Gastroesophageal sphincter (tissue), 4 donors: Measurements from ENCODE around the gene ACER1. TPM values are rescaled to one million over a fixed set of nuclear protein-coding genes. Genes with fewer than 3 reads are reported as not detected.

Source experiments
- ATAC-seq: fragments of 150-250 bp; one replicate; pipeline ENCODE4 v1.9.1; 2016; ENCODE audit warnings: mild to moderate bottlenecking, moderate library complexity
- H3K27ac ChIP-seq, 4 donors: fragments of 200-600 bp; sonication (generic) in 3 of 4; 1 replicate in 3 of 4; 2 replicates in 1 of 4; pipeline ENCODE4 v1.5.1; 2016 to 2019
- H3K27me3 ChIP-seq: fragments of 200-600 bp; sonication (generic); one replicate; pipeline ENCODE4 v1.5.1; 2019
- H3K36me3 ChIP-seq, 2 donors: fragments of 200-600 bp; sonication (generic); one replicate each; pipeline ENCODE4 v1.5.1; 2019; ENCODE audit warnings: control low read depth in 1 of 2
- H3K4me1 ChIP-seq, 3 donors: fragments of 200-600 bp; sonication (generic); 1 replicate in 2 of 3; 2 replicates in 1 of 3; pipeline ENCODE4 v1.5.1; 2016 to 2019; ENCODE audit warnings: control low read depth in 2 of 3
- H3K4me3 ChIP-seq, 2 donors: fragments of 200-600 bp; sonication (generic); one replicate each; pipeline ENCODE4 v1.5.1; 2019; ENCODE audit warnings: mild to moderate bottlenecking in 1 of 2, moderate library complexity in 1 of 2
- H3K9me3 ChIP-seq, 3 donors: fragments of 200-600 bp; sonication (generic); one replicate each; pipeline ENCODE4 v1.5.1; 2017 to 2019; ENCODE audit warnings: control low read depth in 2 of 3
- EP300 ChIP-seq: sonication (generic); formaldehyde crosslinking; IDR thresholded peaks from one replicate; pipeline ENCODE4 v1.6.1; 2017; ENCODE audit warnings: antibody characterized with exemption, mild to moderate bottlenecking
- POLR2A ChIP-seq, 2 donors: fragments of 450-650 bp; IDR thresholded peaks; one replicate each; pipeline ENCODE4 v1.6.1; 2017; ENCODE audit warnings: antibody characterized with exemption in 2 of 2, mild to moderate bottlenecking in 2 of 2, moderate library complexity in 1 of 2
- POLR2AphosphoS5 ChIP-seq: sonication (generic); formaldehyde crosslinking; IDR thresholded peaks from one replicate; pipeline ENCODE4 v1.6.1; 2017; ENCODE audit warnings: antibody characterized with exemption
- WGBS, 2 donors: methylation state at CpG; one replicate each; pipeline ENCODE4 v1.1.5; 2018; ENCODE audit warnings: low coverage in 1 of 2; 5-methylcytosine and 5-hydroxymethylcytosine counted together
- total RNA-seq, 4 donors: library from RNA; depleted of rRNA; stranded (reverse); fragments of >200 nt; gene quantifications; one replicate each; pipeline ENCODE4 v1.1.0, GENCODE V29; 2016
- TF ChIP-seq, protein P1 (sequence below), 4 experiments: fragments of 200-600 bp in 2 of 4; fragments of 450-650 bp in 2 of 4; sonication (generic) in 1 of 4; IDR thresholded peaks; one replicate each; pipeline ENCODE4 v1.5.1; 2017 to 2019; ENCODE audit warnings: antibody characterized with exemption in 4 of 4, mild to moderate bottlenecking in 2 of 4, moderate library complexity in 2 of 4

The ACER1 gene
- total RNA-seq, 4 donors from 2014 or later = not detected

GRCh38 chr19:6313398-6313969 lies 19.9 kb downstream of the ACER1 start:
- 65 to 80% methylated on average over 1 to 5 of the region's 5 CpGs for WGBS, 2 donors
- TF ChIP-seq, protein P1, sequence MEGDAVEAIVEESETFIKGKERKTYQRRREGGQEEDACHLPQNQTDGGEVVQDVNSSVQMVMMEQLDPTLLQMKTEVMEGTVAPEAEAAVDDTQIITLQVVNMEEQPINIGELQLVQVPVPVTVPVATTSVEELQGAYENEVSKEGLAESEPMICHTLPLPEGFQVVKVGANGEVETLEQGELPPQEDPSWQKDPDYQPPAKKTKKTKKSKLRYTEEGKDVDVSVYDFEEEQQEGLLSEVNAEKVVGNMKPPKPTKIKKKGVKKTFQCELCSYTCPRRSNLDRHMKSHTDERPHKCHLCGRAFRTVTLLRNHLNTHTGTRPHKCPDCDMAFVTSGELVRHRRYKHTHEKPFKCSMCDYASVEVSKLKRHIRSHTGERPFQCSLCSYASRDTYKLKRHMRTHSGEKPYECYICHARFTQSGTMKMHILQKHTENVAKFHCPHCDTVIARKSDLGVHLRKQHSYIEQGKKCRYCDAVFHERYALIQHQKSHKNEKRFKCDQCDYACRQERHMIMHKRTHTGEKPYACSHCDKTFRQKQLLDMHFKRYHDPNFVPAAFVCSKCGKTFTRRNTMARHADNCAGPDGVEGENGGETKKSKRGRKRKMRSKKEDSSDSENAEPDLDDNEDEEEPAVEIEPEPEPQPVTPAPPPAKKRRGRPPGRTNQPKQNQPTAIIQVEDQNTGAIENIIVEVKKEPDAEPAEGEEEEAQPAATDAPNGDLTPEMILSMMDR (IDR thresholded peaks at IDR 0.05) = no peak
- no peak for TF ChIP-seq POLR2A (IDR thresholded peaks at IDR 0.05)
- TF ChIP-seq POLR2AphosphoS5 = no peak
- TF ChIP-seq EP300 = no peak
- Histone ChIP-seq H3K36me3 (no peaks in the 10 kb centered on the region), H3K9me3 (peaks cover 0 to 8% (median 0%) of the 10 kb centered on the region in 3 donors), H3K4me1 (no peaks in the 10 kb centered on the region), H3K27ac (no peak overlapping the region), H3K27me3 (peaks cover 10% of the 10 kb centered on the region), H3K4me3 (no peak overlapping the region)
- ATAC-seq = no peak

- H3K27me3 ChIP-seq = peaks cover 10% of the 10 kb centered on the region
- WGBS, 2 donors = 76 to 100% methylated on average over 1 to 6 of the region's 9 CpGs
- no peak overlapping the region for H3K4me3 ChIP-seq
- no peak for TF ChIP-seq POLR2A (IDR thresholded peaks at IDR 0.05)
- TF ChIP-seq, protein P1 (IDR thresholded peaks at IDR 0.05) = no peak
- no peak for TF ChIP-seq EP300
- TF ChIP-seq POLR2AphosphoS5 = no peak
- H3K36me3 ChIP-seq = no peaks in the 10 kb centered on the region
- no peaks in the 10 kb centered on the region for H3K4me1 ChIP-seq
- no peak for ATAC-seq
- H3K27ac ChIP-seq = no peak overlapping the region
- H3K9me3 ChIP-seq = peaks cover 0 to 8% (median 0%) of the 10 kb centered on the region in 3 donors
Observed at GRCh38 chr19:6312018-6312417, 21.4 kb downstream of the ACER1 start.

DNA sequence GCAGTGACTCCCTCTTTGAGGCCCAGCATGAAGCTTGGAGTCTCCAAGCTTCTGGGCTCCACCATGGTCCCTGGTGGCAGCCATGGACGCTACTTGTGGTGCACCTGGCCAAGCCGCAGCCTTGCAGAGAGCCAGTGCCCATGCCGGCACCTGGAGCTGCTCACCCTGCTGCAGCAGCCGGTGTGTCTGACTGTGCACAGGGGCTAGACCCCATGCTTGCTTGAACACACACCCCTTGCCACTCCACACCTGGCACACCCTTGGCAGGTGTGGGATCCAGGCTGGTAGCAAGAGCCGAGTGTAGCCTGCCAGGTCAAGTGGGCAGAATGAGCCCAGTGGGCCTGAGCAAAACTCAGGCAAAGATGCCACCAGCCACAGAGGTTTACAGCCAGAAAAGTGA lies 35.0 kb downstream of the ACER1 start:
- peaks cover 0 to 9% (median 0%) of the 10 kb centered on the region in 3 donors for H3K9me3 ChIP-seq
- no peaks in the 10 kb centered on the region for H3K27me3 ChIP-seq
- H3K36me3 ChIP-seq = no peaks in the 10 kb centered on the region
- H3K4me3 ChIP-seq = no peak overlapping the region
- ATAC-seq = no peak
- no peak for TF ChIP-seq POLR2AphosphoS5
- no peak for TF ChIP-seq POLR2A (IDR thresholded peaks at IDR 0.05)
- TF ChIP-seq, protein P1 (IDR thresholded peaks at IDR 0.05) = no peak
- TF ChIP-seq EP300 = no peak
- H3K4me1 ChIP-seq = no peaks in the 10 kb centered on the region
- no CpG with 5 or more reads among the region's 5 CpGs for WGBS, 2 donors
- H3K27ac ChIP-seq = no peak overlapping the region

DNA sequence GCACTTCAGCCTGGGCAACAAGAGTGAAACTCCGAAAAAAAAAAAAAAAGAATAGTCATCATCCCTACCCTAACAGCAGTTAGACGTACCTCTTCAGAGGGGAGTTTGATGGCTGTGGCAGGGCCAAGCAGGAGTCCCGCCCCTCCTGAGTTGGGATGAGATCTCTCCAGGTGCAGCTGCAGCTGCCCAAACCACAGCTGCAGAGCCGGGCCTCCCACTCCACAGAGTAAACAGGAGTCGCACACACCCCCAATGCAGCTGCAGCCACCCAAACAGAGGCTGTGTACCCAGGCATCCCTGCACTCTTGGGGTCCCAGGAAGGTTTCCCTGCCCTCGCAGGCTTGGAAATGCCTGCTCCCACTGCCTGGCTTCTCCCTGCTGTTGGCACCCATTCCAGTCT lies 36.2 kb downstream of the ACER1 start:
- Histone ChIP-seq H3K4me1 (no peaks in the 10 kb centered on the region), H3K27me3 (no peaks in the 10 kb centered on the region), H3K27ac (no peak overlapping the region), H3K4me3 (no peak overlapping the region), H3K9me3 (peaks cover 0 to 21% (median 0%) of the 10 kb centered on the region in 3 donors), H3K36me3 (no peaks in the 10 kb centered on the region)
- TF ChIP-seq EP300 = no peak
- TF ChIP-seq, protein P1 (IDR thresholded peaks at IDR 0.05) = no peak
- TF ChIP-seq POLR2AphosphoS5 = no peak
- TF ChIP-seq POLR2A (IDR thresholded peaks at IDR 0.05) = no peak
- 87% methylated on average over 3 of the region's 6 CpGs; no CpG with 5 or more reads in 1 of the 2 donors for WGBS, 2 donors
- no peak for ATAC-seq

DNA sequence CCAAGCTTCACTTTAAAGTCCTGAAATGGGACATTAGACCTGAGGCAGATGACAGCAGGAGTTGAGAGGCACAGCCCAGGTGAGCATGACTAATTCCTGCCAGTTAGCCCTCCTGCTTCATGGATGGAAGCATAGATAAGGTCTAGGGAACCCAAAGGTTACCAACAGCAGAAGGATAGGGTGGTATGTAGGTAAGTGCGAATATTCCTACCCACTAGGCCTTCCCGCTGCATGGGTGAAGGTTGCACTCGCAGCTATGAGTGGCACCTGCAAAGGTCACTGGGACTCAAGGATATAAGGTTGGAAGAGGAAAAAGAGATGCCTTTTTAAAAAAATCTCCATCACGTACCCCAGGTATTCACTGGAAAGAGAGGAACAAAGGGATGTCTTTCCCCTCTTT lies 41.4 kb downstream of the ACER1 start:
- no peaks in the 10 kb centered on the region for H3K36me3 ChIP-seq
- H3K27ac ChIP-seq = no peak overlapping the region
- TF ChIP-seq EP300 = no peak
- TF ChIP-seq POLR2AphosphoS5 = no peak
- TF ChIP-seq, protein P1 (IDR thresholded peaks at IDR 0.05) = no peak
- no peak for TF ChIP-seq POLR2A (IDR thresholded peaks at IDR 0.05)
- H3K4me3 ChIP-seq = no peak overlapping the region
- H3K9me3 ChIP-seq = peaks cover 0 to 64% (median 6%) of the 10 kb centered on the region in 3 donors
- WGBS, 2 donors = 58 to 60% methylated on average over 3 to 4 of the region's 4 CpGs
- no peaks in the 10 kb centered on the region for H3K4me1 ChIP-seq
- no peaks in the 10 kb centered on the region for H3K27me3 ChIP-seq
- no peak for ATAC-seq
